Body of pancreas (tissue), 4 donors: Measurements from ENCODE around the gene PPP1R1B. TPM values are rescaled to one million over a fixed set of nuclear protein-coding genes. Genes with fewer than 3 reads are reported as not detected.

Experiments used
- ATAC-seq: fragments of 150-250 bp; one replicate; pipeline ENCODE4 v1.9.1; 2016
- DNase-seq, 4 donors: peaks; one replicate each; pipeline ENCODE4 v3.0.0-alpha.2; 2019
- H3K27ac ChIP-seq, 4 donors: fragments of 200-600 bp; sonication (generic); 1 replicate in 3 of 4; 2 replicates in 1 of 4; pipeline versions ENCODE4 v1.5.1 to v1.6.1; 2016 to 2019; ENCODE audit warnings: mild to moderate bottlenecking in 1 of 4, mixed read lengths in 1 of 4, moderate library complexity in 1 of 4
- H3K27me3 ChIP-seq, 2 donors: fragments of 200-600 bp; sonication (generic); one replicate each; pipeline ENCODE4 v1.6.0; 2016; ENCODE audit warnings: mild to moderate bottlenecking in 1 of 2
- H3K36me3 ChIP-seq, 2 donors: fragments of 200-600 bp; sonication (generic); replicated peaks in 1 of 2; 2 replicates each; pipeline ENCODE4 v1.5.1; 2016; ENCODE audit warnings: low read depth in 2 of 2; ENCODE audit not compliant: insufficient read depth in 1 of 2
- H3K4me1 ChIP-seq: fragments of 200-600 bp; sonication (generic); one replicate; pipeline ENCODE4 v1.6.0; 2016
- H3K4me3 ChIP-seq, 2 donors: fragments of 200-600 bp; sonication (generic); 1 replicate in 1 of 2; 2 replicates in 1 of 2; pipeline ENCODE4 v1.5.1; 2016 to 2019
- H3K9me3 ChIP-seq, 3 donors: fragments of 200-600 bp; sonication (generic); 1 replicate in 2 of 3; 2 replicates in 1 of 3; pipeline ENCODE4 v1.5.1; 2016
- POLR2A ChIP-seq, 3 donors: fragments of 450-650 bp; IDR thresholded peaks; one replicate each; pipeline ENCODE4 v1.6.1; 2016; ENCODE audit warnings: antibody characterized with exemption in 3 of 3, mild to moderate bottlenecking in 2 of 3
- WGBS, 2 donors: methylation state at CpG; one replicate each; pipeline ENCODE4 v1.1.5; 2017; 5-methylcytosine and 5-hydroxymethylcytosine counted together
- intact Hi-C: fragments of 100-400 bp; cut with DNase I; formaldehyde crosslinking; loops from one replicate; pipeline ENCODE4 v1.15.1; 2023
- total RNA-seq, 2 donors: library from RNA; depleted of rRNA; stranded (reverse); fragments of >200 nt; gene quantifications; one replicate each; pipeline ENCODE4 v1.1.0, GENCODE V29; 2016
- TF ChIP-seq, protein P1 (sequence below), 7 experiments: fragments of 450-650 bp in 4 of 7; fragments of 200-600 bp in 3 of 7; sonication (generic) in 3 of 7; IDR thresholded peaks; one replicate each; pipeline ENCODE4 v1.5.1; 2016 to 2019; ENCODE audit warnings: antibody characterized with exemption in 7 of 7

The PPP1R1B gene
- total RNA-seq, 2 donors from 2014 or later, result 38.4 to 75.8 TPM

GRCh38 chr17:39609416-39610025 is 17.2 kb upstream of the PPP1R1B start:
- H3K27ac ChIP-seq, result no peak overlapping the region
- no peak for ATAC-seq
- no peak for TF ChIP-seq POLR2A (IDR thresholded peaks at IDR 0.05)
- TF ChIP-seq, protein P1, sequence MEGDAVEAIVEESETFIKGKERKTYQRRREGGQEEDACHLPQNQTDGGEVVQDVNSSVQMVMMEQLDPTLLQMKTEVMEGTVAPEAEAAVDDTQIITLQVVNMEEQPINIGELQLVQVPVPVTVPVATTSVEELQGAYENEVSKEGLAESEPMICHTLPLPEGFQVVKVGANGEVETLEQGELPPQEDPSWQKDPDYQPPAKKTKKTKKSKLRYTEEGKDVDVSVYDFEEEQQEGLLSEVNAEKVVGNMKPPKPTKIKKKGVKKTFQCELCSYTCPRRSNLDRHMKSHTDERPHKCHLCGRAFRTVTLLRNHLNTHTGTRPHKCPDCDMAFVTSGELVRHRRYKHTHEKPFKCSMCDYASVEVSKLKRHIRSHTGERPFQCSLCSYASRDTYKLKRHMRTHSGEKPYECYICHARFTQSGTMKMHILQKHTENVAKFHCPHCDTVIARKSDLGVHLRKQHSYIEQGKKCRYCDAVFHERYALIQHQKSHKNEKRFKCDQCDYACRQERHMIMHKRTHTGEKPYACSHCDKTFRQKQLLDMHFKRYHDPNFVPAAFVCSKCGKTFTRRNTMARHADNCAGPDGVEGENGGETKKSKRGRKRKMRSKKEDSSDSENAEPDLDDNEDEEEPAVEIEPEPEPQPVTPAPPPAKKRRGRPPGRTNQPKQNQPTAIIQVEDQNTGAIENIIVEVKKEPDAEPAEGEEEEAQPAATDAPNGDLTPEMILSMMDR (IDR thresholded peaks at IDR 0.05), result no peak
- H3K4me3 ChIP-seq, result no peak overlapping the region
- intact Hi-C loops, result loop anchor here (5.0 kb wide), 1 partner anchor 148 kb away; no protein-coding TSS in a partner anchor
- DNase-seq, result no peak
- H3K27me3 ChIP-seq, result peaks cover 0 to 29% of the 10 kb centered on the region in 2 donors
- peaks cover 28% of the 10 kb centered on the region for H3K4me1 ChIP-seq
- WGBS, 2 donors, result 74 to 90% methylated on average over 4 of the region's 4 CpGs
- no peaks in the 10 kb centered on the region for H3K36me3 ChIP-seq
- no peaks in the 10 kb centered on the region for H3K9me3 ChIP-seq

GRCh38 chr17:39611401-39612112 is 15.2 kb upstream of the PPP1R1B start:
- peaks cover 9% of the 10 kb centered on the region for H3K4me1 ChIP-seq
- peaks cover 0 to 9% of the 10 kb centered on the region in 2 donors for H3K27me3 ChIP-seq
- no peaks in the 10 kb centered on the region for H3K36me3 ChIP-seq
- no peak overlapping the region for H3K4me3 ChIP-seq
- WGBS, 2 donors, result 82 to 84% methylated on average over 9 of the region's 9 CpGs
- no peak overlapping the region for H3K27ac ChIP-seq
- no peak for DNase-seq
- TF ChIP-seq, protein P1 (IDR thresholded peaks at IDR 0.05), result no peak
- no peak for TF ChIP-seq POLR2A (IDR thresholded peaks at IDR 0.05)
- intact Hi-C loops, result loop anchor here (5.0 kb wide), 1 partner anchor 146 kb away; no protein-coding TSS in a partner anchor
- no peak for ATAC-seq
- no peaks in the 10 kb centered on the region for H3K9me3 ChIP-seq

DNA sequence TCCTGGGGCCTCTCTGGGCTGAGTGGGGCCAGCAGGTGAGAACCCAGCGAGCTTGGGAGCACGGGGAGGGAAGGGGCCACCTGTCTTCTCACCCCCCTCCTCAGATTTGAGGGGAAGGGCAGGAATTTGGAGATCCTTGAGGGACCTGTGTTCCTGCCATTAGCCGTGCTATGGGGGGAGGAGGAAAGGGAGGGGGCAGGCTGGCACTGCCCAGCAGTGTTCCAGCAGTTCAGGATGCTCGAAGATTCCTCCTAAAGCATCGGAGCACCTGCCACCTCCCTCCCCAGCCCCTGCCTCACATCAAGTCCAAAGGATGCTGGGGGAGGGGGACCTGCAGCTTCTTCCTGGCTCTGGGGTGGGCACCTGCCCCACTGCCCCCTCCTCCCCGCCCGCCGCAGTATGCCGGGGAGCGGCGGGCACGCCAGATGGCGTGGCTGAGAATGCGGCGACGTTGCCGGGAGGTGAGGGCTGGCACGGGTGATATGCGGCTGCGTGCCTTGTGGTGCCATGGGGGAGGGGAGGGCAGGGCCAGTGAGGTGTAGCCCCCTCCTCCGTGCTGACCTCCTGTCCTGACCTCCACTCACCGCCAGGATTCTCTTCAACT is 14.4 kb upstream of the PPP1R1B start:
- ATAC-seq, result no peak
- no peak overlapping the region for H3K4me3 ChIP-seq
- H3K9me3 ChIP-seq, result no peaks in the 10 kb centered on the region
- H3K27me3 ChIP-seq, result peaks cover 0 to under 1% of the 10 kb centered on the region in 2 donors
- H3K4me1 ChIP-seq, result peaks cover 5% of the 10 kb centered on the region
- H3K27ac ChIP-seq, result no peak overlapping the region
- no peak for DNase-seq
- TF ChIP-seq POLR2A (IDR thresholded peaks at IDR 0.05), result no peak
- TF ChIP-seq, protein P1 (IDR thresholded peaks at IDR 0.05), result no peak
- 20 to 69% methylated on average over 1 to 22 of the region's 22 CpGs for WGBS, 2 donors
- intact Hi-C loops, result loop anchor here (5.0 kb wide), 1 partner anchor 145 kb away; no protein-coding TSS in a partner anchor
- H3K36me3 ChIP-seq, result no peaks in the 10 kb centered on the region

- DNase-seq (no peak), ATAC-seq (no peak)
- intact Hi-C loops, result loop anchor here (5.0 kb wide), 1 partner anchor 144 kb away; no protein-coding TSS in a partner anchor
- Histone ChIP-seq H3K27ac (no peak overlapping the region), H3K36me3 (no peaks in the 10 kb centered on the region), H3K9me3 (no peaks in the 10 kb centered on the region), H3K27me3 (no peaks in the 10 kb centered on the region), H3K4me3 (no peak overlapping the region), H3K4me1 (peaks cover 6% of the 10 kb centered on the region)
- 69 to 75% methylated on average over 7 of the region's 7 CpGs for WGBS, 2 donors
- no peak for TF ChIP-seq POLR2A (IDR thresholded peaks at IDR 0.05)
- TF ChIP-seq, protein P1 (IDR thresholded peaks at IDR 0.05), result no peak
Observed at GRCh38 chr17:39612935-39613464, 13.8 kb upstream of the PPP1R1B start.
